NCI-H1436 treated with DMSO at 0.1 percent for 48 hours (cell line): ENCODE results near the gene NMRK2.
"Not testable (repeated sequence)": the region's sequence is repeated elsewhere in the genome, so short reads cannot be mapped to it uniquely, and the experiment has no call there.

Source experiments
- DNase-seq: peaks from one replicate; lab custom pipeline; 2025; lab: John Stamatoyannopoulos, UW

NMRK2 gene

DNA sequence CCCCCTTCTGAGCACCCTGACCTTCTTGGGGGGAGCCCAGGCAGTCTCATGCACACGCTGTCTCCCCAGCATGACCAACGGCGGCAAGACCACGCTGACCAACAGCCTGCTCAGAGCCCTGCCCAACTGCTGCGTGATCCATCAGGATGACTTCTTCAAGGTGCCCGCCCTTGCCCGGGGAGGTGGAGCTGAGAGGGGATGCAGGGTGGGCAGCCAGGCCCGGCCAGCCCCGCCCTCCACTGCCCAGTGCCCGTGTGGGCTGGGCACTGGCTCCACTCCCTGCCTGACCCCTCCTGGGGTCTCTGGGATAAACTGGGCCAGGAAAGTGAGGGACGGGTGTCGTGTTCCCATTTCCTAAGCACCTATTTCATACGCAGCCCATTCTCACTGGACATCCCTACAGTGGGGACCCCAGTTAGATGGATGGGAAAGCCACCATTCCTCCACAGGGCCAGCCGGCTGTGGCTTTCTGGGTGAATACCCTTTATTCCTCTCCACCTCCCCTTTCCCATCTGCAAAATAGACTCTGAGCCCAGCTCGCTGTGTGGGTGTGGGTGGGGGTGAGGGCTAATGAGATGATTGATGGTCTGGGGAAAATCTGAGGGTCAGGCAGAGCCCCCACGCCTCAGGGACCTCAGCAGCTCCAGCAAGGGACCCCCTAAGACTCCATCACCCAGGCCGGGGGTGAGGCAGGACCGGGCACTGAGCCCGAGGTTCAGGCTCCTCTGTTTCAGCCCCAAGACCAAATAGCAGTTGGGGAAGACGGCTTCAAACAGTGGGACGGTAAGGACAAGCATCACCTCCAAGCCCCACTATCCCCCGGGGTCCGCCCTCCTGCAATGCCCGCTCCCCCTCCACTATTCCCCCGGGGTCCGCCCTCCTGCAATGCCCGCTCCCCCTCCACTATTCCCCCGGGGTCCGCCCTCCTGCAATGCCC is 3.9 kb downstream of the NMRK2 start:
- DNase-seq: no peak

DNA sequence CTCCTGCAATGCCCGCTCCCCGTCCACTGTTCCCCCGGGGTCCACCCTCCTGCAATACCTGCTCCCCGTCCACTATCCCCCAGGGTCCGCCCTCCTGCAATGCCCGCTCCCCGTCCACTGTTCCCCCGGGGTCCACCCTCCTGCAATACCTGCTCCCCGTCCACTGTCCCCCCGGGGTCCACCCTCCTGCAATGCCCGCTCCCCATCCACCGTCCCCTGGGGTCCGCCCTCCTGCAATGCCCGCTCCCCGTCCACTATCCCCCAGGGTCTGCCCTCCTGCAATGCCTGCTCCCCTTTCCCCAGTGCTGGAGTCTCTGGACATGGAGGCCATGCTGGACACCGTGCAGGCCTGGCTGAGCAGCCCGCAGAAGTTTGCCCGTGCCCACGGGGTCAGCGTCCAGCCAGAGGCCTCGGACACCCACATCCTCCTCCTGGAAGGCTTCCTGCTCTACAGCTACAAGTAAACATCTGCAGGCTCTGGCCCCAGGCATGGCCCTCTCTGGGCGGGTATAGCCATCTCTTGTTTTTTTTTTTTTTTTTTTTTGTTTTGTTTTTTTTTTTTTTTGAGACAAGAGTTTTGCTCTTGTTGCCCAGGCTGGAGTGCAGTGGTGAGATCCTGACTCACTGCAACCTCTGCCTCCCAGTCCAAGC is 5.6 kb downstream of the NMRK2 start:
- not testable (repeated sequence) for DNase-seq

DNA sequence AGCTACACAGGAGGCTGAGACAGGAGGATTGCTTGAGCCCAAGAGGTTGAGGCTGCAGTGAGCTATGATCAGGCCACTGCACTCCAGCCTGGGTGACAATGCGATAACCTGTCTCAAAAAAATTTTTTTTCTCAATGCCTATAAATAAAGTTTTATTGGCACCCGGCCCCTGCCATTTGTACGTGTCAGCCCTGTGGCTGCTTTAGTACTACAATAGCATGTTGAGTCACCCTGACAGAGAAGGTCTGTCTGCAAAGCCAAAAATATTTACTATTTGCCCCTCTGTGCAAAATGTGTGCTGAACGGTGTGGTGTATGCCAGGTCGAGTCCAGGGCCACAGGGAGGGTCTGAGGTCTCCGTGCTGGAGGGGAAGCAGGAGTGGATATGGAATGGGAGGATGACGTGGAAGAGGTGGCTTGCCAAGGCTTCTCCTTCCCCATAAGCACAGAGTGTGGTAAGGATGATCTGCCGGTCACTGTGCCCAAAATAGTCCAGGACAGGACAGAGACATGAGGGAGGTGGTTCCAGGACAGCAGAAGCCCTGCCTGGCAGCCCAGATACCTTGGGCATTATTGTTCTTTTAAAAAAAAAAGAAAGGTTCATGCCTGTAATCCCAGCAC is 10.0 kb downstream of the NMRK2 start:
- no peak for DNase-seq

DNA sequence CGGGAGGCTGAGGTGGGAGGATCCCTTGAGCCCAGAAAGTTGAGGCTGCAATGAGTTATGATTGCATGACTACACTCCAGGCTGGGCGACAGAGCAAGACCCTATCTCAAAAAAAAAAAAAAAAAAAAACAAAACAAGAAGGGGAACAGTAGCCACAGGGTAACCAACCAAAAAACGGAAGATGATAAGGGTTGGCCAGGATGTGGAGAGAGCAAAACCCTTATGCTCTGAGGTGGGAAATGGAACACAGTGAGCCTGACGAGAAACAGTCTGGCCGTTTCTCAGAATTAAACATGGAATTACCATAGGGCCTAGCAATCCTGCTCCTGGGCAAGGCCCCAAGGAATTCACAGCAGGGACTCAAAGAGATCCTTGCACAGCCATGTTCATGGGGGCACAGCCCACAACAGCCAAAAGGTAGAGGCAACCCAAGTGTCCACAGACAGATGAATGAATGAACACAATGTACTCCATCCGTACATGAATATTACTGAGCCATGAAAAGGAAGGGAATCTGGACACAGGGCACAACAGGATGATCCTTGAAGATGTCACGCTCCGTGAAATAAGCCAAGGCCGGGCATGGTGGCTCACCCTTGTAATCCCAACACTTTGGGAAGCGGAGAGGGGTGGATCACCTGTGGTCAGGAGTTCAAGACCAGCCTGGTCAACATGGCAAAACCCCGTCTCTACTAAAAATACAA is 11.3 kb downstream of the NMRK2 start:
- no peak for DNase-seq

DNA sequence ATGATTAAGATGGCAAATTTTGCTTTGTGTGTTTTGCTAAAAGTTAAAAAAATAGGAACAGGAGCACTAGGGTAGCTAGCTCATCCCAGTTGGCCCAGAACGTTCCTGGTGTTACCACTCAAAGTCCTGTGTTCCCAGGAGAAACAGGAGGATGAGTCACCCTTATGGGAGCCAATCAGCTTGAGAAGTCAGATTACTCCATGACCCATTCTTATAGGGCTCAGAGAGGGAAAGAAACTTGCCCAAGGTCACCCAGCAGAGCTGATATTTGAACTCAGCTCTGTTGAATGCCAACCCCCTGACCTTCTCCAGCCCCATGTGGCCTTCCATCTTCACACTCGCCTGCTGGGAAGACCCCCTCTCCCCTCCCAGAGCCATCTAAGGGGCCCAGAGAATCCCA is 13.0 kb downstream of the NMRK2 start:
- DNase-seq: no peak

DNA sequence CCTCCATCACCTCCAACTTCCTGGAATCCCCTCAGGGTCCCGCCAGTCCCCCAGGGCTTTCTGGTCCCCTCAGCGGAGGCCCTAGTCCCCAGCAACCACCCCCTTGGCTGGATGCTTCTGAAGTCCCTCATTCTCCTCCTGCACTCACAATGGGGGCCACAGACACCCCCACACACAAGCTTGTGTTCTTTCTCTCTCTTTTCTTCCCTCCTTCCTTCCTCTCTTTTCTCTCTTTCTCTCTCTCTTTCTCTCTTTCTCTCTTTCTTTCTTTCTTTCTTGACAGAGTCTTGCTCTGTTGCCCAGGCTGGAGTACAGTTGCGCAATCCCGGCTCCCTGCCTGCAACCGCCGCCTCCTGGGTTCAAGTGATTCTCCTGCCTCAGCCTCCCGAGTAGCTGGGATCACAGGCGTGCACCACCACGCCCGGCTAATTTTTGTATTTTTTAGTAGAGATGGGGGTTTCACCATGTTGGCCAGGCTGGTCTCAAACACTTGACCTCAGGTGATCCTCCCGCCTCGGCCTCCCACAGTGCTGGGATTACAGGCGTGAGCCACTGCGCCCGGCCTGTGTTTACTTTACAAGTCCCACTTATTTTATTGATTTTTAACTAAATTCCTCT is 14.6 kb downstream of the NMRK2 start:
- not testable (repeated sequence) for DNase-seq

DNA sequence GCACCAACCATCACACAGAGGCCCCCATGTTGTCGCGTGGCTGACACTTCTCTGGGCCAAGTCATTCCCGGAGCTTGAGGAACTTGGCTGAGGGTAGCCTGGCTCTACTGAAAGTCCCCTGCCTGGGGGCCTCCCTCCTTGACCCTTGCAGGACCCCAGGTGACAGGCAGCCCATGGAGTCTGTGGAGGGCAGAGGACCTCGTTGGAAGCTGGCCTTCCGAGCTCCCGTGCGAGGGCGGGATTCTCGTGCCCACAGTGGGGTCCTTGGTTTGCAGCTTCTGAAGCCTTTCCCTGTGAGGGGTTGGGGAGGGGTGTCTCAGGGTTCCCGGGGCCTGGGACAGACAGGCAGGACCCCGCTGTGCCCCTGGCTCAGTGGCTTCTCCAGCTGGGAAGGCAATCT is 16.4 kb downstream of the NMRK2 start:
- no peak for DNase-seq

DNA sequence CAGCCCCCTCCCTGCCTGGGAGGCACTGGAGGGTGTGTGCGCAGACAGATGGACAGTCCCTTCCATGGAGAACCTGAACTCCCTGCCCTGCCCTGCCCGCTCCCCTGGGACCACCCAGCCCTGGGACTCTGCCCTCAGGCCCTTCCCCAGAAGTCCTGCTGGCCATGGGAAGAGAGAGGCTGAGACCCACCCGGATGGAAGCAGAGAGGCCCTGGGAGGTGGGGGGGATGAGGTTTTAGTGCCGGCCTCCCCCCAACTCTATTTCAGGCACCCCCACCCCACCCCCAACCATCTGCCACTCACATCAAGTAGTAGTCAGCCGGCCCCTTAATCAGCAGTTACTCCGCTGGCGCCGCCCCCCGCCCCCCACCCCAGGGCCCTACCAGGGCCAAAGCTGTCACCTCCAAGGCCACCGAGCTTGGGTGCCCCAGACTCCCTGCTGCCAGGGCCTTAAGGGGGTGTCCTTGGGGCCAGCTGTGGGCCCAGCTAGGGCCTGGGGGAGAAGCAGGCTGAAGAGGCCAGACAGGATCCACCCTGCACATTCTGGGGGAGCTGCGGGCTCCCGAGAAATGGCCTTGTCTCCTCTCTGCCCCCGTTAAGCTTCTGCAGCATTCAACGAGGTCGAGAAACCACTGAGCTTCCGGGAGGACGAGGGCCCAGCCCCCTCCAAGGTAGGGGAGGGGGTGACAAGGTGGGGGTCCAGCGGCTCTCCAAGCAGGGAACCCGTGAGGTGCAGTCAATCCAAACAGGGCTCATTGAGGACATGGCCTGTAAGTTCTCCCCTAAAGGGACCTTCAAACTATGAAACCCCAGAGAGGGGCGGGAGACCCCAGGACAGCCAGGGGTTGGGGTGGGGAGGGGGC is 17.4 kb downstream of the NMRK2 start:
- no peak for DNase-seq

DNA sequence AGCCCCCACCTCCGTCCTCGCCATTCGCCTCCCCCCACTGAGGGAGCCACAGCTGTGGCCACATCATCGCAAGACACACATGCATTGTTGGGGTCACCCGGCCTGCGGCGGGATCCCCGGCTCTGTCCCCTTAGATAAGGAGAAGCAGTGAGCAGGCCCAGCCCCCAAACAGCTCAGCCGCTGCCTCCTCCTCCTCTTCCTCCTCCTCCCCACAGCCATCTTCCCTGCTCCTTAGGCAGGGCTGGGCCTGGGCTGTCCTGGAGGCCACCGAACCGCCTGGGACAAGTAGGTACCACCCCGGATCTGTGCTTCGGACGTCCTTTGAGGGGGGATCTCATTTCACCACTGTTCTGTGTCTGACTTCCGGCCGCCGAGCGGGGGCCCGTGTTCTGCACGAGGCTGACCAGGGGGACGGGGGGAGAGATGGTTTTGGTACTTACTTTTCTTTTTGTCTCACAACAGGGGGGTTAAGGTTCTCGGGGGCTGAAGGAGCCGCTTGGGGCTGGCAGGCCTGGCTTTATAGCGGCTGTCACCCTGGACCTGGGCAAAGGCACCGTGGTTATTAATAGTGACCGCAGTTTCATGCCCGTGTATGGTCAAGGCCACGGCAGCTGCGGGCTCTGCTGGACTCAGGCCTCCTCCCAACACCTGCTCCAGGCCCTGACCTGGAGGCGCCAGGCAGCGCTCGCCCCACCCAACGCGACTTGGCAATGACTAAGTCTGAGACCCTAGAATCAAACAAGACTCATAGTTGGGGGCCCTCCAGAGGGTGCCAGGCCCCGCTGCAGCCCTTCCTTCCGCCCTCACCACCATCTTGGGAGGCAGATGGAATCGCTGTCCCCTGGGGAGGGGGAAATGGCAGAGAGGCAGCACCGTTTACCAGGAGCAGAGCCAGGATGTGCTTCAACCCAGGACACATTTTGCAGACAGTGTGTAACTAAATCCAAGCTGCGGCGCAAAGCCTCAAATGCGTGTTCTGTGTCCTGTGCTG is 18.3 kb downstream of the NMRK2 start:
- DNase-seq: no peak

DNA sequence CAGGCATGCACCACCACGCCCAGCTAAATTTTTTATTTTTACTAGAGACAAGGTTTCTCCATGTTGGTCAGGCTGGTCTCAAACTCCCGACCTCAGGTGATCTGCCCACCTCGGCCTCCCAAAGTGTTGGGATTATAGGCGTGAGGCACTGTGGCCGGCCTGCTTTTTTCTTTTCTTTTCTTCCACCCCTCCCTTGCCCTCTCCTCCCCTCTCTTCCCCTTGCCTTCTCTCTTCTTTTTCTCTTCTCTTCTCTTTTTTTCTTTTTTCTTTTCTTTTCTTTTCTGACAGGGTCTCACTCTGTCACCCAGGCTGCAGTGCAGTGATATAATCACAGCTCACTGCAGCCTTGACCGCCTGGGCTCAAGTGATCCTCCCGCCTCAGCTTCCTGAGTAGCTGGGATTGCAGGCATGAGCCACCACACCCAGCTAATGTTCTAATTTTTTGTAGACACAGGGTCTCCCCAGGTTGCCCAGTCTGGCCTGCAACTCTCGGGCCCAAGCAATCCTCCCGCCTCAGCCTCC is 19.9 kb downstream of the NMRK2 start:
- not testable (repeated sequence) for DNase-seq

DNA sequence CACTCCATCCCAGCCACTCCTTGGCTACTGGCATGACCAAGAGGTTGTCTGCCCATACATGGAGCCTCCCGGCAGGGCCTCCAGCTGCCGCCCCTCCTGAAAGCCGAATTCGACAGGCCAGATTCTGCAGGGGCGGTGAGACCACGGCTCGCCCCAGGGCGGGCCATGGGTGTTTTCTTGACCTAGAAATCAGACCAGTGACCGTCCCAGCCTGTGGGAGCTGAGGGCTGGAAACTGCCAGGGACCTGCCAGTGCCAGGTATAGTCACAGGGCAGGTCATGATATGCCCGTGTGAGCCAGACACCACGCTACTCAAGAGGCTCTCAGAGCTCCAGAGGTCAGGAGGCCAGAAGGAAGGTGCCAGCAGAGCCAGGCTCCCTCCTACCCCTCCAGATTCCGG is 21.2 kb downstream of the NMRK2 start:
- no peak for DNase-seq

DNA sequence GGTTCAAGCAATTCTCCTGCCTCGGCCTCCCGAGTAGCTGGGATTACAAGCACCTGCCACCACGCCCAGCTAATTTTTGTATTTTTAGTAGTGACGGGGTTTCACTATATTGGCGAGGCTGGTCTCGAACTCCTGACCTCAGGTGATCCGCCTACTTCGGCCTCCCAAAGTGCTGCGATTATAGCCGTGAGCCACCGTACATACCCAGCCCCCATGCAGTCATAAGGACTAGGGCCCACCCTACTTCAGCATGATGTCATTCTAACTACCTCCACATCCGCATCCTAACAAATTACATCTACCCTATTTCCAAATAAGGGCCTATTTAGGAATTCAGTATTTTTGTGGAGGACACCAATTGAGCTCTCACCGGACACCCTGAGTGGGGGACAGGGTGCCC is 22.4 kb downstream of the NMRK2 start:
- DNase-seq: not testable (repeated sequence)

DNA sequence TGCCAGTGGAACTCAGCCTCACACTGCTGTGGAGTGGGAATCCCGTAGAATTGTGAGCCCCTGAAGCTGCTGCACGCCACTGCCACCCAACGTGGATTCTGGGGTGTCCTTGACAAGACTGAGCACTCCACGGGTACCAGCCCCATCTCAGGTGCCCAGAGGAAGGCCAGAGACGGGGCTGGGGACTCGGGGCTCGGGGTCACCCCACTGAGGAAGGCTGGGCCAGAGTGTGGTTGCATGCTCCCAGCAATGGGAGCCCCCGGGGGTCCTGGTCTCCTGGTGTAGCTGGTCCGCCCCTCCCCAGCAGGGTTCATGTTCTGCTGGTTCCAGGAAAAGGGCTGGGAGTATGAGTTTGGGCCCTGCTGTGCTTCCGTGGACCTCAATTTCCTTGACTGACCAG is 22.8 kb downstream of the NMRK2 start:
- DNase-seq: no peak

DNA sequence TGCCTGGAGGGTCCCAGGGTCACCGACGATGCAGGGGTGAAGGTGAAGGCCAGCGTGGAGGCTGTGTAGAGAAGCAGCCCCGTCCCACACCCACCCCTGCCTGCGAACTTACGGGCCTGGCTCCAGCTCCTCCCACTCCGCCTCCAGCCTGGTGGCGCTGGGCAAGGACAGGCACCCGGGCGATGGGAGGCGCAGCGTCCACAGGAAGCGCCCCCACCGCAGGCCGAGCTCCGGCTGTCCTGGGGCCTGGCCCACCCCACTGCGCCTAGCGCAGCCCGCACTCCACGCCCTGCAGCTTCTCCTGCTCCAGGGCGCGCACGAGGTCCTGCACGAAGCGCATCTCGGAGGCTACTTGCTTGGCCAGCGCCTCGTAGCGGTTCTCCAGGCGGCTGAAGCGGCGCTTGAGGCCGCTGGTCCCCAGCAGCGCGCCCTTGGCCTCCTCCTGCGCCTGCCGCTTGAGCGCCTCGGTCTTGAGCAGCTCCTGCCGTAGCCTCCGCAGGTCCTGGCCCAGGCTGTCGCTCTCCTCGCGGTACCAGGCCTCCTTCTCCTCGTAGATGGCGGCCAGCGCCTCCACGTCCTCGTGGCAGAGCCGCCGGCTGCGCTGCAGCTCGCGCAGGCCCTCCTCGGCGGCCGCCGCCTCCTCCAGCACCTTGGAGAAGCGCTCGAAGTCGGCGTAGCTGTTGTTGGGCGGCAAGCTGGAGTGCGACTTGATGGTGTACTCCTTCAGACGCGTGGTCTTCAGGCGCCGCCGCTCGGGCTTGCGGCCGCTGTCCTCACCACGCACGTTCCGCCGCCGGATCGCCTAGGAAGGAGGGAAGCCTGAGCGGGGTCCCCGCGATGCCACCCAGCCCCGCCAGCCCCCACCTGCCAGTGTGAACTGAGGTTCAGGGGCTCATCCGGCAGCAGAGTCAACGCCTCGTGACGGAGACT is 26.2 kb downstream of the NMRK2 start:
- no peak for DNase-seq

DNA sequence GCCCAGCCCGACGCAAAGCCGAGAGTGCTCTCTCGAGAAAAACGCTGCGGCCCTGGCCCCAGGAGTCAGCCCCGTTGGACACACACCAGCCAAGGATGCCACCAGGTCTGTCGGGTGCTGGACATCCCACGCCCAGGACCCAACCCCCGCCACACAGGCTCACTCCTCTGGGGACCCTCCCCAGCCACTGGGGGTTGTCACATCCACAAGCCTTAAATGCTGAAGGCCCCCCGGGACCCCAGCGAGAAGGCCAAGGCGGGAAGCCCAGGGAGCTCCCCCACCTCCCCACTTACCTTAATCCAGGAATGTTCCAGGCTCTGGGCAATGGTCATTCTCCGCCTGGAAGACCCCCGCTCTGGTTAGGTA is 26.9 kb downstream of the NMRK2 start:
- DNase-seq: no peak

DNA sequence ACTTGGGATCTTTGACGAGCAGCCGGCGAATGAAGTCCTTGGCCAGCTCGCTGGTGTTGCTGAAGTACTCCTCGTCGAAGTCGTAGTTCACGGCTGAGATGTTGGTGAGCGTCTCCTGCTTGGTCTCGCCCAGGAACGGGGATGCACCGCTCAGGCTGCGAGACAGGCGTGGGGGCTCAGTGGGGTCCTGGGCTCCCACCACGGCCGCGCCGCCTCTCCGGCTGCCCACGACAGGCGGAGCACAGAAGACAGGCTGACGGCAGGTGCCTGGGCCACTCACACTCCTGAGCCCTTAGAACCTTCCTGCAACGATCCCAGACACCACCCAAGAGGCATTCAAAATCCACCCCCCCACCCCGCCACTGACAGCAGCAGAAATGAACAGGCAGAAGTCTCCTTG is 28.1 kb downstream of the NMRK2 start:
- DNase-seq: no peak

DNA sequence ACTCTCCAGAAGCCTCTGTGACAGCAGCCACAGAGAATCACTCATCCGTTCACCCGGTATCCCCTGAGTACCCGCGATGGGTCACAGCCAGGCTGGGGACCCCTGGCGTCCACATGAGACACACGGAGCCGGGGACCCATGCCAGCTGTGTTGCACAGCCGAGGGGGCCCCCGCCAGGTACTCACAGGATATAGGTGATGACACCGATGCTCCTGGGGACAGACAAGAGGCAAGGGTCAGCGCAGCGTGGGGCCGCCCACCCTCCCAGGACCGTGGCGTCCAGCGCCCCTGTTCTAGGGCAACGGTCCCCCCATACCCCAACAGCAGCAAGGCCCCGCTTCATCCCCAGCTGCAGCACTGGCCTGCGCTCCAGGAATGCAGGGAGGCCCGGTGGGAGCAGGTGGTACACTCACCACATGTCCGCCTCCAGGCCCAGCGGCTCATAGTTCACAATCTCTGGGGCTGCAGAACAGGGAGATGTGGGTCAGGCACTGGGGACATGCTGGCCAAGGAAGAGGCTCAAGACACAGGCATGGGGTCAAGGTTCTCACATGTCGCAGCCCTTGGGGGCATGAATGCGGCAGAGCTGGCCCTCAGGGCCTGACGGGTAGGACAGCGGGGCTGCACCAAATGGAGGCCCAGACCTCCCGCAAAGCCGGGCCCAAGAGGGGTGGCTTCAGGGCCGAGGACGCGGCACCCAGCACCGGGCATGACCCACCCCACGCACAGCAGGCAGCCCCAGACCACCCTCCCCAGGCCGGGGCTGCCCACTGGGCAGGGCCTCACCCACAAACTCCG is 30.8 kb downstream of the NMRK2 start:
- no peak for DNase-seq
